GM18511 (cell line): ENCODE results near the gene MTG1.

Experiments
- ATAC-seq: cut with Tn5 transposase; IDR thresholded peaks from one replicate; pipeline ENCODE4 v1.9.1; 2021; ENCODE audit warnings: mild to moderate bottlenecking, moderate library complexity; ENCODE audit not compliant: unreplicated experiment

MTG1 gene

DNA sequence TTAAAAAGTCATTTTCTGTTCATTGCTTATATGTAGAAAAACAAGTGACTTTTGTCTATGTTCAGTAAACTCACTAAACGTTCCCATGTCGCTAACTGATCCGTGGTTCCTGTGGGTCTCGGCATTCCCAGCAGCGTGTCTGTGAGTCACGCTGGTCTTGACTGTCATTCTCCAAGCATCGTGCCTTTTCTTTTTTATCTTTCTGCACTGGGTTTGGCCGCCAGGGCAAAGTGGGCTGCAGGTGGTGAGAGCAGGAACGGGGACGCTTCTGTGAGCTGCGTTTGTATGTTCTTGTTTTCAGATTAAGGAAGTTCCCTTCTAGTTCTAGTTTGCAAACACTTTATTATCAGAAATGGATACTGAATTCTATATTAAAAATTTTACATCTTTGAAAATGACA, 53.0 kb downstream of the MTG1 start:
- no peak for ATAC-seq

DNA sequence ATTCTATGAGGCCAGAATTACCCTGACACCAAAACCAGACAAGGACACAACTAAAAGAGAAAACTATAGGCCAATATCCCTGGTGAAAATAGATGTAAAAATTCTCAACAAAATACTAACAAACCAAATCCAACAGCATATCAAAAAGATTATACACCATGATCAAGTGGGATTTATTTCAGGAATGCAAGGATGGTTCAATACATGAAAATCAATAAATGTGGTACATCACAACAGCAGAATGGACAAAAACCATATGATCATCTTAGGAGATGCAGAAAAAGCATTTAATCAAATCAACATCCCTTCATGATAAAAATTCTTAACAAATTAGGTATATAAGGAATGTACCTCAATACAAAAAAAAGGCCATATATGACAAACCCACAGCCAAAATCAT, 54.2 kb downstream of the MTG1 start:
- ATAC-seq: no peak

DNA sequence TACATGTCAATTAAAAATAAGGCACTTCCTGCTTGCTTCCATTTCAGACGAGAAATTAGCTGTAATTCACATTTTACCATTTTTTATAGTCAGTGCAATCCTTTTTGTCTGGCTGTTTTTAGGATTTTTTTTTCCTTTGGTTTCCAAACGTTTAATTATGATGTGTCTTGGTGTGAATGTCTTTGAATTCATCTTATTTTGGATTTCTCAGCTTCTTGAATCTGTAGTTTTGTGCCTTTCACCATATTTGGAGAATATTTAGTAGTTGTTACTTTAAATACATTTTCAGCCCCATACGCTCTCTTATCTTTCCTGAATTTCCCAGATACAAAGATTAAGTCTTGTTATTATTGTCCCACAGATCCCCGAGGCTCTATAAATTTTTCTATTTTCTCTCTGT, 57.4 kb downstream of the MTG1 start:
- ATAC-seq: no peak

DNA sequence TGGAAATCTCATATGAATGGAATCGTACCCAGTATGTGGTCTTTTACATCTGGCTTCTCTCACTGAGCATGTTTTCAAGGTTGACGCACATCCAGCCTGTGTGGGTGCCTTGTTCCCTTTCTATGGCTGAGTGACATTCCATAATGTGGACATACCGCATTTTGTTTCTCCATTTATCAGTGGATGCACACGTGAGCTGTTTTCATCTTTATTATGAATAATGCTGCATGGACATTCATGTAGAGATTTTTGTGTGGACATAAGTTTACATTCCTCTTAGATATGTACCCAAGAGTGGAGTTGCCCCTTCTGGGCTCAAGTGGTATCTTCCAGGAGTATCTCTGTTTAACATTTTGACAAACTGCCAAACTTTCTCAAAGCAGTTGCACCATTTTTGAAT, 58.5 kb downstream of the MTG1 start:
- ATAC-seq: no peak

DNA sequence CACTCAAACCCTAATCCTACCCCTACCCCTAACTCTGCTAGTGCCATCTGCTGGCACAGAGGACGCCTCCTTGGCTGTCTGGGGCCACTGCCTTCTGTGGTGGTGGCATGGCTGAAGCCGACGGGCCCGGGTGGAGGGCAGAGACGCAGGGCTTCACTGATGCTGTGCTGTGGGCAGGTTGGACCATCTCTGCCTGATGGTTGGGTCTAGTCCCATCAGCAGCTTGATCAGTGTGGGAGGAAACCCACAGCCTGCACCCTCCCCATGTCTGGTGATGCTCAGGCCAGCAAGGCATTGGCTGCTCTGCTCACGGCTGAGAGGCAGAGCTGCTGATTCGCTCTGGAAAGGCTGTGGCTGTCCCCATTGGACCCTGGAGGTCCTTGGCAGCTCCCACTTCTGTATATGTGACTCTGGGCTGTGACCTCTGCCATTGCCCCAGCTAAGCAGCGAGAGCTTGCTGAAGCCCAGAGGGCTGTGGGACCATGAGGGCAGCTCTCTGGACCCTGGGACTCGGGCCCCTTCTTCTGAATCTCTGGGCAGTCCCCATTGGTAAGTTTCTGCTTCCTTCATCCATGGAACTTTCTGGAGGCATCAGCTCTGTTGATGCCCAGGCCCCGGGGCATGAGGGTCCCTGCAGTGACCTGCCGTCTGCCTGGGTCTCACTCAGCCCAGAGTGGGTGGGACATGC, 59.7 kb downstream of the MTG1 start, which contains the start of gene SCART1:
Gene SCART1 (plus strand): TSS at position 430 of the 688 bp plus-strand sequence. CDS start 53 bp downstream, at position 483.
- no peak for ATAC-seq

DNA sequence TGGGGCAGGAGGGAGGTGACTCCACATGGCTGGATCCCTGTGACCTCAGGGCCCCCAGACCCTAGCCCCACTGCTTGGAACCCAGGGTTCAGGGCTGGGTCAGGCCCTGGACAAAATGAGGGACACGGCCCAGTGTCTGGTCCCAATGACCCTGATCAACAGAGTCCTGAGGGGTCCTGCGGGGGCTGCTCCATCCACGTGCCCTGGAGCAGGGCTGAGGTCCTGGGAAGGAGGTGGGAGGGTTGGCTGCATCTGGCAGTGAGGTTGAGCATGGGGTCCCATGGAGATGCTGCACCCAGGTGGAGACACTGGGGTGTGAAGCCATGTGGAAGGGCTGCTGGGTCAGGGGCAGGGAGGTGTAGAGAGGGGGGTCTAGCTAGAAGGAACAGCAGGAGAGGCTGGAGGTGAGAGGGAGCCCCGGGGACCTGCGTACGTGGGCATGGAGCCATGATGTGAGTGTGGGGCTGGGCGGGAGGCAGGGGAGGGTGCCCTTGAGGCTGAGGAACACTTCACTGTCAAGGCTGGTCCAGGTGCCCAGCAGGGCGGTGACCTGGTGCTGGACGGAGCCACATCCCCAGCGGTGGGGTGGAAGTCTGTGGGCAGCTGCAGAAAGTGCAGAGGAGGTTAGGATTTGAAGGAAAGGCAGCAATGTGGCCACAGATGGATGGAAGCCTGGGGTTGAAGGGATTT, 60.4 kb downstream of the MTG1 start:
- ATAC-seq: no peak

DNA sequence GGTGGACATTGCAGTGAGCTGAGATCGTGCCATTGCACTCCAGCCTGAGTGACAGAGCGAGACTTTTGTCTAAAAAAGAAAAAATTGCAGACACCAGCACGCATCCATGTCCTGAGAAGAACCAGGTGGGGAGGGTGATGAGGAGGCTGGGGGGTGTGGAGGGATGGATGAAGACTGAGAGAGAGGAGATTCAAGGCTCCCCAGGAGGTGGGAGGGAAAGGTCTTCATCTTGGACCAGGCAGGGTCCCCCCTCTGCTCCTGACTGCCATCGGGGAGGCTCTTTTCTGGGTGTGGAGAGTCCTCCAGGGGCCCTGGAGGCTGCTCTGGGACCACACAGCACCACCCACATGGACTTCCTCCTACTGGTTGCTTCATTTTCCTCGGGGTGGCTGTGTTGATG, 61.2 kb downstream of the MTG1 start:
- no peak for ATAC-seq

DNA sequence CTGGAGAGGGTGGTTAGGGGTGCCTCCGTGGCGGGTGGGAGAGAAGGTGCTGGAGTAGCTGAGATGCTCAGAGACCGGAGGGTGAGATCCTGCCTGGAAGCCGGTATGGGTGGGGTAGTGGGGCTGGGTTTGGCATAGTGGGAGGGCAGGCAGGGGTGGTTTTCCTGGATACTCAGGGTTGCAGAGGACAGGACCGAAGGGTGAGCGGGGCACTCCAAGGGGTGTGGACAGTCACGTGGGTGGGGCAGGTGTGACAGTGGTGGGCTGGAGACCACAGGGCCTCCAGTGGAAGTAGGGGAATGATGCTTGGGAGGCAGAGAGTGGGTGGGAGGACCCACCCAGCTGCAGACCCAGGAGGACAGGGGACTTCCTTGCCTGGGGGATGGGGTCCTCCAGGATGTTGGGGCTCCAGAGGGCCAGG, 61.7 kb downstream of the MTG1 start:
- no peak for ATAC-seq

DNA sequence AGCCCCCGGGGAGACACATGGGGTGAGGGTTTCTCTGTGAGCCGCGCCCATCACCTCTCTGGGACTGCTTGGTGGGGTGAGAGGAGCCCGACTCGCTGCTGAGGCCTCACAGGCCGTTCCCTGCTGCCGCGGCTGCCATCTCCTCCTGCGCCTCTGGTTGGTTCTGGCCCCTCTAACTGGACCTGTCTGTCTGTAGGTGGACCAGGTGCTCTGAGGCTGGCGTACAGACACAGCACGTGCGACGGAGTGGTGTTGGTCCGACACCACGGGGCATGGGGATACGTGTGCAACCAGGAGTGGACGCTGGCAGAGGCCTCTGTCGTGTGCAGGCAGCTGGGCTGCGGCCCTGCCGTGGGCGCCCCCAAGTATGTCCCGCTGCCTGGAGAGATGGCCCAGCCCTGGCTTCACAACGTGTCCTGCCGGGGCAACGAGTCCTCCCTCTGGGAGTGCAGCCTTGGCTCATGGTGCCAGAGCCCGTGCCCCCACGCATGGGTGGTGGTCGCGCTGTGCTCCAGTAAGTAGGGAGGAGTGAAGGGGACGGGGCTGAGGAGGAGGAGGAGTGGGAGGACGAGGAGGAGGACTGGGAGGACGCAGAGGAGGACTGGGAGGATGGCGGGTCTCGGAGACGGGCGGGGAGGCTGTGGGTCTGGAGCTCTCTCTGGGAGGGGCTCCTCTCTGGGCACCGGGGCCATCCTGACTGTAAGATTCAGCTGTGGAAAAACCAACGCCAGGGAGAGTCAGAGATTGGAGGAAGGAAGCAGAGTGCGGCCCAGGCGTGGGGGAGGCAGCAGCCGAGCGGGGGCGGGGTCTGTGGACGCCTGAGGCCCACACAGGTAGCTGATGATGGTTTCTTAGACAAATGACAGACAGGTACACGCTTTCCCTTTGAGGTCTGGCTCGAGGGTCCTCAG, 62.3 kb downstream of the MTG1 start:
- no peak for ATAC-seq

DNA sequence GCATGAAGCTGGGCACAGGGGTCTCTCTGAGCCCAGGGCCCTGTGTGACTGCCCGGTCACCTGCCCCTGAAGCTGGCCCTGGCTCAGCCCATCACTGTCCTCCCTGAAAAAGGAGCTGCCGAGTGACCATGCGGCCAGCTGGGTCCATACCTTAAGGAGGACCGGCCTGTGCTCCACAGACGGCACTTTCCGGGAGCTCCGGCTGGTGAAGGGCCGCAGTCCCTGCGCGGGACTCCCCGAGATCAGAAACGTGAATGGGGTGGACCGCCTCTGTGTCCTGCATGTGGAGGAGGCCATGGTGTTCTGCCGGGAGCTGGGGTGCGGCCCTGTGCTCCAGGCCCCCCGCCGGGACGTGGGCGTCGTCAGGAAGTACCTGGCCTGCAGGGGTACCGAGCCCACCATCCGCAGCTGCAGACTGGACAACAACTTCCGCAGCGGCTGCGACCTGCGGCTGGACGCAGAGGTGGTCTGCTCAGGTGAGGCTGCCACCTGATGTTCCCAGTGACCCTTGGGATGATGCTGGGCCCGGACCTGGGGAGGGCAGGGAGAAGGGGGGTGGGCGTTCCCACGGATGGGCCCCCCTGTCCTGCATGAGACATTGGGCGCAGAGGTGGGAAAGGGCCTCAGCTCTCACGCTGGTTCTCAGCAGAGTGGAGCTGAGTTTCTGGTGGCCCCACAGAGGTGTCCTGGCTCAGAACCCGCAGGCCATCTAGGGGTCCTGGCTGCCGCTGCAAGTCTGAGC, 63.3 kb downstream of the MTG1 start:
- ATAC-seq: no peak

DNA sequence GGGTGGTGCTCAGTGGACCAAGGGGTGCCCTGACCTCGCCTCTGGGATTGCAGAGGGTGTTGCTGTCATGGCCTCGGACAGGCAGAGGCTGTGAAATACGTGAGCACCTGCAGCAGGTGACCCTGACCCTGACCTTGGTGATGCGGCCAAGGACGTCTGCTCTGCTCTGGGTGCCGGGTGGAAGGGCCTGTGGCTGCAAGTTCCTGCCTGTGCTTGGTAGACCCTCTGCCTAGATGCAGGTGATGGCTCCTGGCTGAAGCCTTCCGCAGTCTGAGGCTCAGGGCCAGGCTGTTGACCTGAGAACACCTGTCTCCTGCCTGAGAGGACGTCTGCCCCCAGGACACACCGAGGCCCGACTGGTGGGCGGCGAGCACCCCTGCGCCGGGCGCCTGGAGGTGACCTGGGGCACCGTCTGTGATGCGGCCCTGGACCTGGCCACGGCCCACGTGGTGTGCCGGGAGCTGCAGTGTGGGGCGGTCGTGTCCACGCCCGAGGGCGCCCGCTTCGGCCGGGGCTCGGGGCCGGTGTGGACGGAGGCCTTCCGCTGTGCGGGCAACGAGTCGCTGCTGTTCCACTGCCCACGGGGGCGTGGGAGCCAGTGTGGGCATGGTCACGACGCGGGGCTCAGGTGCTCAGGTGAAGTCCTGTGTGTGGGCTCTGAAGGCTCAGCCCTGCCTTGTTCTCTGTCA, 64.2 kb downstream of the MTG1 start:
- ATAC-seq: no peak

DNA sequence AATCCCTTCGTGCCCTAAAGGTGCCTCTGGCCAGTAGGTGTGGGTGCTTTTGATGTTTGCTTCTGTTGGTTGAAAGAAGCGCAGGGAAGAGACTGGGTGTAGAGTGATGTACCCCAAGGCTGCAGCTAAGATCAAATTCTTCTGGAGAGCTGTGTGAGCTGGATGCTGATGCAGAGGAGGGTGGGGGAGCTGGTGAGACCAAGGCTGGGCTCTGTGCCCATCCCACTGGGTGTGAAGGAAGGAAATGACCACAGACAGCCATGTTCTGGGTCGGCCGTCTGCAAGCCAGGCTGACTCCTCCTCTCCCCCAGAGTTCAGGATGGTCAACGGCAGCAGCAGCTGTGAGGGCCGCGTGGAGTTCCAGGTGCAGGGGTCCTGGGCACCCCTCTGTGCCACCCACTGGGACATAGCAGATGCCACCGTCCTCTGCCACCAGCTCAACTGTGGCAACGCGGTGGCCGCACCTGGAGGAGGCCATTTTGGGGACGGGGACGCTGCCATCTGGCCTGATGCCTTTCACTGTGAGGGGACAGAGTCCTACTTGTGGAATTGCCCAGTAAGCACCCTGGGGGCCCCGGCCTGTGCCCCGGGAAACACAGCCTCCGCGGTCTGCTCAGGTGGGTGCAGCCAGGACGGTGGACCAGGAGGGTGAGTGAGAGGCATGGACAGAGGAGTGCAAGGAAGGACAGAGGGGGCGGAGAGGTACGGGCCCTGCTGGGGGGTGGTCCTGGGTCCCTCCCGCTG, 64.9 kb downstream of the MTG1 start:
- no peak for ATAC-seq

DNA sequence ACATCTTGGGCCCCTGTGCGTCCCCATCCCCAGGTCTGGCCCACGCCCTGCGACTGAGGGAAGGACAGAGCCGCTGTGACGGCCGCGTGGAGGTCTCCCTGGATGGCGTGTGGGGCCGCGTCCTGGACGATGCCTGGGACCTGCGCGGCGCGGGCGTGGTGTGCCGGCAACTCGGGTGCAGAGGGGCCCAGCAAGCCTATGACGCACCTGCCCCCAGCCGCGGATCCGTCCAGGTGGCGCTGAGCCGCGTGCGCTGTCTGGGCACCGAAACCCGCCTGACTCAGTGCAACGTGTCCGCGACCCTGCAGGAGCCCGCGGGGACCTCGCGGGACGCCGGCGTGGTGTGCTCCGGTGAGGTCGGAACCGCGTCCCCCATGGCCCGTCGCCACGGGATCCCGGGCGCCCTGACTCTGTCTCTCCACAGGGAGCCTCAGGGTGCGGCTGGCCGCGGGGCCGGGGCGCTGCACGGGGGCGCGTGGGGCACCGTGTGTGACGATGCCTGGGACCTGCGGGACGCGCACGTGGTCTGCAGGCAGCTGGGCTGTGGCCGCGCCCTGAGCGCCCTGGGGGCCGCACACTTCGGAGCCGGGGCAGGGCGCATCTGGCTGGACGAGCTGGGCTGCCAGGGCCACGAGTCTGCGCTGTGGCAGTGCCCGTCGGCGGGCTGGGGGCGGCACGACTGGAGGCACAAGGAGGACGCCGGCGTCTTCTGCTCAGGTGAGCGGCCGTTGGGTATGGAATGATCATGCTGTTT, 65.7 kb downstream of the MTG1 start:
- ATAC-seq: no peak

DNA sequence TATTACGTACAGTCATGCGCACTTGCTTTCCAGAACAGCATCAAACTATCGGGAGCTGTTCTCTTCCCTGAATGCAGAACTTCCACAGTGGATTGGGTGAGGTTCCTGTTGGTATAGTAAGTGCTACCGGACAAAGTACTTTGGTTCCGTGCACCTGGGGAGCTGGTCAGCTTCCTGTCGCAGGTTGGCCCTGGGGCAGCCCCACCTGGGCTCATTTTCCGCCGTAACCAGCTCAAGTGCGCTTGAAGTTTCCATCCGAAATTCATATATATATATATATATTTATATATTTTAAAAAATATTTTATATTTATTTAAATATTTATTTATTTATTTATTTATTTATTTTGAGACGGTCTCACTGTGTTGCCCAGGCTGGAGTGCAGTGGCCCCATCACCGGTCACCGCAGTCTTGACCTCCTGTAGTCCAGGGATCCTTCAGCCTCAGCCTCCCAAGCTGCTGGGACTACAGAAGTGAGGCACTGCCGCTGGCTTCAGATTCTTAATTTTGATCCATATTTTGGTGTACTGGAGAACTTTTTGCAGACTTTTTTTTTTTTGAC, 66.3 kb downstream of the MTG1 start:
- ATAC-seq: no peak

DNA sequence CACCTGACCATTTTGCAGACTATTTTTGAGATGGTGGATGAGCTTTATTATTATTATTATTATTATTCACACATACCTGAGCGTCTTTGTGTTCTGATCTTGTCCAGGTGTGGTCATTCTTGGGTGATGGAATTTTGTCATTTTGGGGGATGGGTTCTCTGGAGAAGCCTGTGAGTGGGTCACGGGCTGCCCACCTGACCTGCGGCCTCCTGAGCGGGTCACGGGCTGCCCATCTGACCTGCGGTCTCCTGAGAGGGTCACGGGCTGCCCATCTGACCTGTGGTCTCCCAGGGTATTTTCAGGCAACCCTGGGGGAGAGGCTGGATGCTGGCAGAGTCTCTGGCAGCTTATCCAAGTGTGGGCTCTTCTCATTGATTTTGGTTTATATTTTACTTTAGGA, 67.1 kb downstream of the MTG1 start:
- no peak for ATAC-seq

DNA sequence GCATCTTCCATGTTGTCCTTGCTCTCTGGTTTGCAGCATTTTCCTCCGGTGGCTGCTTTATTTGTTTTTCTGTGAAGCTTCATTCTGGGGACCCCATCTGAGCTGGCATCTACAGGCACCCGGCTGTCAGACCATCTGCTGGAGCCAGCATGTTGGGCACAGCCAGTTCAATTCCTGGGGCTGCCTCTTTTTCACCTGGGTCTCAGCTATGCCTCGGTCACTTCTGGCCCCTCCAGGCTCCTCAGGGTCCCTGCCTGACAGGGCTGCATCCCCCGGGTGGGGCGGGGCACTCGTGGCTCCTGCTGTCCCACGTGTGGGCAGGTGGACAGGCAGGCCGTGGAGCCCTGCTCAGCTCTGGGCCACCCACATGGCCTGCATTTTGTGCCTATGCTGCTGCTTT, 67.9 kb downstream of the MTG1 start:
- ATAC-seq: no peak

DNA sequence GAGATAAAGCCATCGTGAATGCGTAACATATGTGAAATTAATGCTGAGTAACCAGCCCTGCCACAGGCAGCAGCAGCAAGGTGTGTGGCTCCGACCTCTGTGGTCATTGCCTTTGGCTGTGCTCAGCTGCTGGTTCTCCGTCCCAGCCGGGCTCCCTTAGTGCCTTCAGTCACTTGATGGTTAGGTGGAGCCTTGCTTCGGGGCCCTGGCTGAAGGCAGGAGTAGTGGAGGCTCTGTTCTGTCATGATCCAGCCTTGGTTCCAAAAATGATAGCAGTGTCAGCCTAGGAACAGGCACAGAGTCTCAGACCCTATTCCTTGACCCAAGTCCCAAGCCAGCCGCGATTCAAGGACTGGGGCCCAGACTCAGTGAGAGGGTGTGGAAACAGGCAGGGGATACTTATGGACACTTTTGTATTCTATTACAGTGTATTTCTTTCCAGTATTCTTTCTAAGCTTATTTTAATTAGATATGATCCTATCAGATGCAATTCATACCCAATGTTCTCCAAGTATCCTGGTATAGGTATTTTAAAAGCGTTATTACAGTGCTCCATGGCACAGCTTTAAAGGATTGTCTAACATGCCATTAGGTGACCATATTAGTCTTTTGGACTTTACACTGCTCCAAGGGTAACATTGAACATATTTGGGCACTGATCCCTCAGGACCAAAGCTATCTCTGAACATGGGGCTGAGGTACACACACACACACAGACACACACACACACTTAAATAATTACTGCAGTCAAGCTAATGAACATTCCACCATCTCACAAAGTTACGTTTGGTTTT, 68.8 kb downstream of the MTG1 start:
- no peak for ATAC-seq

DNA sequence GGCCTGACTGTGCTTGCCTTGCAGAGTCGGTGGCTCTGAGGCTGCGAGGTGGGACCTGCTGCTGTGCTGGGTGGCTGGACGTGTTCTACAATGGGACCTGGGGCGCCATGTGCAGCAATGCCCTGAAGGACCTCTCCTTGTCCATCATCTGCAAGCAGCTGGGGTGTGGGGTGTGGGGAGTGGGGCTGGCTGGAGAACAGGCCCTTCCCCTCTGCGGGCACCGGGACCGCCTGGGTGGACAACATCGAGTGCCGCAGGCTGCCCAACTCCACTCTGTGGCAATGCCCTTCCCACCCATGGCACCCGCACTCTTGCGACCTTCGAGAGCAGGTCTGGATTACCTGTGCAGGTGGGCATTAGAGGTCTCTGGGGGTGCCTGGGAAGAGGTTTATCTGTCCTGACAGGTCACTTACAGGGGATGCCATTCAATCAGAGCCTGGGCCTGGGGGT, 70.7 kb downstream of the MTG1 start:
- no peak for ATAC-seq
